Fibroblast of the aortic adventitia (primary cell): ENCODE results near the gene WASHC4. TPM values are rescaled to one million over a fixed set of nuclear protein-coding genes. Genes with fewer than 3 reads are reported as not detected.

Experiments
- DNase-seq: peaks from one replicate; pipeline ENCODE4 v3.0.0-alpha.2; 2010; ENCODE audit warnings: low read depth
- H3K4me3 ChIP-seq: 2 replicates; pipeline ENCODE4 v1.5.1; 2011; ENCODE audit warnings: low read depth, mild to moderate bottlenecking, control low read depth, low read length, moderate library complexity
- total RNA-seq: library from RNA; depleted of rRNA; stranded (reverse); fragments of >200 nt; gene quantifications from 2 replicates; pipeline ENCODE4 v1.2.3, GENCODE V29; 2012; ENCODE audit warnings: low replicate concordance
- TF ChIP-seq, protein P1 (sequence below): IDR thresholded peaks from 2 replicates; pipeline ENCODE4 v1.5.1; 2011; ENCODE audit warnings: mild to moderate bottlenecking, low read length, control low read depth, inconsistent platforms; ENCODE audit not compliant: insufficient read depth

Gene WASHC4
- total RNA-seq, 1 donor = 102 TPM

GRCh38 chr12:105218434-105218833 lies 110.9 kb downstream of the WASHC4 start:
- no peak for DNase-seq
- TF ChIP-seq, protein P1, sequence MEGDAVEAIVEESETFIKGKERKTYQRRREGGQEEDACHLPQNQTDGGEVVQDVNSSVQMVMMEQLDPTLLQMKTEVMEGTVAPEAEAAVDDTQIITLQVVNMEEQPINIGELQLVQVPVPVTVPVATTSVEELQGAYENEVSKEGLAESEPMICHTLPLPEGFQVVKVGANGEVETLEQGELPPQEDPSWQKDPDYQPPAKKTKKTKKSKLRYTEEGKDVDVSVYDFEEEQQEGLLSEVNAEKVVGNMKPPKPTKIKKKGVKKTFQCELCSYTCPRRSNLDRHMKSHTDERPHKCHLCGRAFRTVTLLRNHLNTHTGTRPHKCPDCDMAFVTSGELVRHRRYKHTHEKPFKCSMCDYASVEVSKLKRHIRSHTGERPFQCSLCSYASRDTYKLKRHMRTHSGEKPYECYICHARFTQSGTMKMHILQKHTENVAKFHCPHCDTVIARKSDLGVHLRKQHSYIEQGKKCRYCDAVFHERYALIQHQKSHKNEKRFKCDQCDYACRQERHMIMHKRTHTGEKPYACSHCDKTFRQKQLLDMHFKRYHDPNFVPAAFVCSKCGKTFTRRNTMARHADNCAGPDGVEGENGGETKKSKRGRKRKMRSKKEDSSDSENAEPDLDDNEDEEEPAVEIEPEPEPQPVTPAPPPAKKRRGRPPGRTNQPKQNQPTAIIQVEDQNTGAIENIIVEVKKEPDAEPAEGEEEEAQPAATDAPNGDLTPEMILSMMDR = no peak

More at GRCh38 chr12:105218434-105218833, 110.9 kb downstream of the WASHC4 start:
- H3K4me3 ChIP-seq = no peak overlapping the region

Other genes starting within 250 kb of the WASHC4 start
- gene SLC41A2, start 149.4 kb upstream of the WASHC4 start, total RNA-seq = 26.0 and 32.3 TPM in 2 replicates
- 4.0 and 5.5 TPM in 2 replicates for gene NOPCHAP1, start 121.4 kb upstream of the WASHC4 start, total RNA-seq
- 41.5 and 79.1 TPM in 2 replicates for gene ALDH1L2, start 23.3 kb upstream of the WASHC4 start, total RNA-seq
- 48.5 and 73.0 TPM in 2 replicates for gene APPL2, start 128.4 kb downstream of the WASHC4 start, total RNA-seq
- 31.7 and 130 TPM in 2 replicates for gene C12orf75, start 223.0 kb downstream of the WASHC4 start, total RNA-seq